Measurements from ENCODE around the gene CA11. TPM values are rescaled to one million over a fixed set of nuclear protein-coding genes. Genes with fewer than 3 reads are reported as not detected.

Gene CA11
- total and polyA plus RNA-seq, 9 of the 15 experiments (the other 6 are each of a cell fraction or from before 2014, with no cell fraction given), result 2.9 to 19.9 (median 8.3) TPM

DNA sequence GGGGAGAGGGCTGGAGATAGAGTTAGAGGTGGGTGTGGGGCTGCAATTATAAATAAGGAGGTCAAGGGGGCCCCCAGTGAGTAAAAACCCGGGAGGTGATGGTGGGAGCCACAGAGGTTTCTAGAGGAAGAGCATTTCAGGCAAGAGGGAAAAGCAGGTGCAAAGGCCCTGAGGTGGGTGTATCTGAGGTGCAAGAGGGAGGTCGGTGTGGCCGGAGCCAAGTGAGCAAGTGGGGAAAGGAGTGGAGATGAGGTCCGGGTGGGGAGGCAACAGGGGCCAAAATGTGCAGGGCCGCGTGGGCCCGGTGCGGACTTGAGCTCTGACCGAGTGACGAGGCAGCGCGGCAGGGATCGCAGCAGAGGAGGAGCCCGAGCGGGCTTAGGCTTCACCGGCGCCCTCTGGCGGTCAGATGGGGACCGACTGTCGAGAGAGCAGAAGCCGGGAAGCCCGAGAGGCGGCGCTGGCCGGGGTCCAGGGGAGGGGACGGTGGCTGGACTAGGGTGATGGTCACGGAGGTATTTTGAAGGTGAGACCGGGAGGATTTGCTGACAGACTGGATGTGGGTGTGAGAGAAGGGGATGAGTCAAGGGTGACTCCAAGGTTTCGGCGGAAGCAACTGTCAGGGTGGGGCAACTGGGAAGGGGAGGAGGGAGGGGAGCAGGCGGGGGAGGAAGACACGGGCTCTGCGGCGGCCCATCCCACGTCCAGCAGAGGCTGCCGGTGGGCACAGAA, 57.2 kb downstream of the CA11 start (continued):
- TF ChIP-seq, protein P1, sequence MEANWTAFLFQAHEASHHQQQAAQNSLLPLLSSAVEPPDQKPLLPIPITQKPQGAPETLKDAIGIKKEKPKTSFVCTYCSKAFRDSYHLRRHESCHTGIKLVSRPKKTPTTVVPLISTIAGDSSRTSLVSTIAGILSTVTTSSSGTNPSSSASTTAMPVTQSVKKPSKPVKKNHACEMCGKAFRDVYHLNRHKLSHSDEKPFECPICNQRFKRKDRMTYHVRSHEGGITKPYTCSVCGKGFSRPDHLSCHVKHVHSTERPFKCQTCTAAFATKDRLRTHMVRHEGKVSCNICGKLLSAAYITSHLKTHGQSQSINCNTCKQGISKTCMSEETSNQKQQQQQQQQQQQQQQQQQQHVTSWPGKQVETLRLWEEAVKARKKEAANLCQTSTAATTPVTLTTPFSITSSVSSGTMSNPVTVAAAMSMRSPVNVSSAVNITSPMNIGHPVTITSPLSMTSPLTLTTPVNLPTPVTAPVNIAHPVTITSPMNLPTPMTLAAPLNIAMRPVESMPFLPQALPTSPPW (CRISPR knock-in tag; IDR thresholded peaks at IDR 0.05), result peak; percentile 95
- no peak for TF ChIP-seq ZNF57 (CRISPR knock-in tag; IDR thresholded peaks at IDR 0.05)
- TF ChIP-seq, protein P2, sequence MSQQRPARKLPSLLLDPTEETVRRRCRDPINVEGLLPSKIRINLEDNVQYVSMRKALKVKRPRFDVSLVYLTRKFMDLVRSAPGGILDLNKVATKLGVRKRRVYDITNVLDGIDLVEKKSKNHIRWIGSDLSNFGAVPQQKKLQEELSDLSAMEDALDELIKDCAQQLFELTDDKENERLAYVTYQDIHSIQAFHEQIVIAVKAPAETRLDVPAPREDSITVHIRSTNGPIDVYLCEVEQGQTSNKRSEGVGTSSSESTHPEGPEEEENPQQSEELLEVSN (IDR thresholded peaks at IDR 0.05; ENCODE audit: borderline replicate concordance in 1 of 2, extremely low read depth in 1 of 2, insufficient read depth in 1 of 2, insufficient read length in 1 of 2, low read depth in 1 of 2, low read length in 1 of 2, poor library complexity in 1 of 2, severe bottlenecking in 1 of 2), result peak; percentile 82 to 89
- no peak for TF ChIP-seq ZKSCAN1 (IDR thresholded peaks at IDR 0.05; ENCODE audit: low read depth, low read length)
- peak; percentile 100 for TF ChIP-seq BCOR (IDR thresholded peaks at IDR 0.05)
- peak; percentile 94 for TF ChIP-seq RBM25 (IDR thresholded peaks at IDR 0.05; ENCODE audit: low read depth, low read length, severe bottlenecking)
- TF ChIP-seq ATF1 (CRISPR knock-in tag; IDR thresholded peaks at IDR 0.05), result no peak
- peak; percentile 87 for TF ChIP-seq ATF1 (tag; IDR thresholded peaks at IDR 0.05)
- TF ChIP-seq KHSRP (IDR thresholded peaks at IDR 0.05), result no peak
- peak; percentile 23; the same call in 1 of the 2 replicates for TF ChIP-seq RAD51 (IDR thresholded peaks at IDR 0.05; ENCODE audit: borderline replicate concordance, low read depth)
- TF ChIP-seq ZNF143 (CRISPR knock-in tag; IDR thresholded peaks at IDR 0.05), result no peak
- TF ChIP-seq, protein P3, sequence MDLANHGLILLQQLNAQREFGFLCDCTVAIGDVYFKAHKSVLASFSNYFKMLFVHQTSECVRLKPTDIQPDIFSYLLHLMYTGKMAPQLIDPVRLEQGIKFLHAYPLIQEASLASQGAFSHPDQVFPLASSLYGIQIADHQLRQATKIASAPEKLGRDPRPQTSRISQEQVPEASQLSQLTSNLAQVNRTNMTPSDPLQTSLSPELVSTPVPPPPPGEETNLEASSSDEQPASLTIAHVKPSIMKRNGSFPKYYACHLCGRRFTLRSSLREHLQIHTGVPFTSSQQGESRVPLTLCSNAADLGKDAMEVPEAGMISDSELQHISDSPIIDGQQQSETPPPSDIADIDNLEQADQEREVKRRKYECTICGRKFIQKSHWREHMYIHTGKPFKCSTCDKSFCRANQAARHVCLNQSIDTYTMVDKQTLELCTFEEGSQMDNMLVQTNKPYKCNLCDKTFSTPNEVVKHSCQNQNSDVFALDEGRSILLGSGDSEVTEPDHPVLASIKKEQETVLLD (IDR thresholded peaks at IDR 0.05), result peak; percentile 76; the same call in 1 of the 2 replicates
- peak; percentile 98 for TF ChIP-seq HLTF (IDR thresholded peaks at IDR 0.05)
- TF ChIP-seq TBL1XR1 (IDR thresholded peaks at IDR 0.05; ENCODE audit: low read length in 2 of 2), result no peak
- TF ChIP-seq ZBTB8A (IDR thresholded peaks at IDR 0.05; ENCODE audit: partially characterized antibody), result no peak
- TF ChIP-seq, protein P4, sequence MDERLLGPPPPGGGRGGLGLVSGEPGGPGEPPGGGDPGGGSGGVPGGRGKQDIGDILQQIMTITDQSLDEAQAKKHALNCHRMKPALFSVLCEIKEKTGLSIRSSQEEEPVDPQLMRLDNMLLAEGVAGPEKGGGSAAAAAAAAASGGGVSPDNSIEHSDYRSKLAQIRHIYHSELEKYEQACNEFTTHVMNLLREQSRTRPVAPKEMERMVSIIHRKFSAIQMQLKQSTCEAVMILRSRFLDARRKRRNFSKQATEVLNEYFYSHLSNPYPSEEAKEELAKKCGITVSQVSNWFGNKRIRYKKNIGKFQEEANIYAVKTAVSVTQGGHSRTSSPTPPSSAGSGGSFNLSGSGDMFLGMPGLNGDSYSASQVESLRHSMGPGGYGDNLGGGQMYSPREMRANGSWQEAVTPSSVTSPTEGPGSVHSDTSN (CRISPR knock-in tag; IDR thresholded peaks at IDR 0.05; ENCODE audit: low read depth), result no peak
- TF ChIP-seq, protein P4 (tag; conservative IDR thresholded peaks at IDR 0.05; ENCODE audit: low read depth), result 0 out of 2 replicates have a peak, but pooled peaks have one; percentile 33
- TF ChIP-seq, protein P5, sequence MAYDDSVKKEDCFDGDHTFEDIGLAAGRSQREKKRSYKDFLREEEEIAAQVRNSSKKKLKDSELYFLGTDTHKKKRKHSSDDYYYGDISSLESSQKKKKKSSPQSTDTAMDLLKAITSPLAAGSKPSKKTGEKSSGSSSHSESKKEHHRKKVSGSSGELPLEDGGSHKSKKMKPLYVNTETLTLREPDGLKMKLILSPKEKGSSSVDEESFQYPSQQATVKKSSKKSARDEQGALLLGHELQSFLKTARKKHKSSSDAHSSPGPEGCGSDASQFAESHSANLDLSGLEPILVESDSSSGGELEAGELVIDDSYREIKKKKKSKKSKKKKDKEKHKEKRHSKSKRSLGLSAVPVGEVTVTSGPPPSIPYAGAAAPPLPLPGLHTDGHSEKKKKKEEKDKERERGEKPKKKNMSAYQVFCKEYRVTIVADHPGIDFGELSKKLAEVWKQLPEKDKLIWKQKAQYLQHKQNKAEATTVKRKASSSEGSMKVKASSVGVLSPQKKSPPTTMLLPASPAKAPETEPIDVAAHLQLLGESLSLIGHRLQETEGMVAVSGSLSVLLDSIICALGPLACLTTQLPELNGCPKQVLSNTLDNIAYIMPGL (CRISPR knock-in tag; IDR thresholded peaks at IDR 0.05), result peak; percentile 84; the same call in 1 of the 2 replicates
- no peak for TF ChIP-seq GTF2F1 (IDR thresholded peaks at IDR 0.05; ENCODE audit: low read depth, low read length)

Data from K562 (cell line).